Fibroblast of lung (primary cell): ENCODE results near the gene TRIM14. TPM values are rescaled to one million over a fixed set of nuclear protein-coding genes. Genes with fewer than 3 reads are reported as not detected.

Experiments used
- DNase-seq, 2 donors: peaks; one replicate each; pipeline versions ENCODE4 v3.0.0 to v3.0.0-alpha.2; 2010; ENCODE audit warnings: low read depth in 2 of 2
- H2AFZ ChIP-seq: 2 replicates; pipeline ENCODE4 v1.5.1; 2012; ENCODE audit warnings: low read length, control low read depth, inconsistent platforms
- H3K27ac ChIP-seq: 2 replicates; pipeline ENCODE4 v1.5.1; 2011; ENCODE audit warnings: low read length, control low read depth; ENCODE audit not compliant: insufficient read depth
- H3K27me3 ChIP-seq: 2 replicates; pipeline ENCODE4 v1.5.1; 2011; ENCODE audit warnings: mild to moderate bottlenecking, low read length; ENCODE audit not compliant: control insufficient read depth, insufficient read depth
- H3K36me3 ChIP-seq: 2 replicates; pipeline ENCODE4 v1.5.1; 2011; ENCODE audit warnings: low read length; ENCODE audit not compliant: control insufficient read depth, insufficient read depth
- H3K4me1 ChIP-seq: 2 replicates; pipeline ENCODE4 v1.5.1; 2011; ENCODE audit warnings: low read length; ENCODE audit not compliant: control insufficient read depth, insufficient read depth; ENCODE audit errors: extremely low read depth
- H3K4me2 ChIP-seq: 2 replicates; pipeline ENCODE4 v1.5.1; 2011; ENCODE audit warnings: low read length, control low read depth; ENCODE audit not compliant: insufficient read depth; ENCODE audit errors: extremely low read depth
- H3K4me3 ChIP-seq, 4 experiments: fragments of 200-600 bp in 1 of 4; sonication (generic) in 1 of 4; replicated peaks in 1 of 4; 2 replicates each; pipeline ENCODE4 v1.5.1; 2011 to 2016; ENCODE audit warnings: low read length in 4 of 4, low read depth in 3 of 4, mild to moderate bottlenecking in 3 of 4, control low read depth in 2 of 4, inconsistent platforms in 1 of 4, mixed read lengths in 1 of 4; ENCODE audit not compliant: insufficient read depth in 1 of 4; ENCODE audit errors: control extremely low read depth in 1 of 4
- H3K79me2 ChIP-seq: 2 replicates; pipeline ENCODE4 v1.5.1; 2012; ENCODE audit warnings: mild to moderate bottlenecking, low read length, inconsistent platforms; ENCODE audit not compliant: control insufficient read depth, insufficient read depth
- H3K9ac ChIP-seq: 2 replicates; pipeline ENCODE4 v1.5.1; 2011; ENCODE audit warnings: mild to moderate bottlenecking, low read length, control low read depth; ENCODE audit not compliant: insufficient read depth
- H3K9me3 ChIP-seq: 2 replicates; pipeline ENCODE4 v1.5.1; 2012; ENCODE audit warnings: low read depth, low read length; ENCODE audit not compliant: control insufficient read depth, insufficient read depth
- H4K20me1 ChIP-seq: 2 replicates; pipeline ENCODE4 v1.5.1; 2011; ENCODE audit warnings: low read length; ENCODE audit not compliant: control insufficient read depth, insufficient read depth; ENCODE audit errors: extremely low read depth
- CTCF ChIP-seq, 2 donors: IDR thresholded peaks in 1 of 2; conservative IDR thresholded peaks in 1 of 2; 1 replicate in 1 of 2; 2 replicates in 1 of 2; pipeline ENCODE4 v1.5.1; 2011 to 2012; ENCODE audit warnings: low read length in 2 of 2, control low read depth in 1 of 2, inconsistent platforms in 1 of 2, low read depth in 1 of 2, mild to moderate bottlenecking in 1 of 2
- EZH2 ChIP-seq: IDR thresholded peaks from 2 replicates; pipeline ENCODE4 v1.5.1; 2012; ENCODE audit warnings: low read length, control low read depth, mild to moderate bottlenecking; ENCODE audit errors: missing control alignments
- polyA plus RNA-seq, 2 donors: library from polyadenylated mRNA; depleted of rRNA in 1 of 2; stranded (reverse) in 1 of 2; unstranded in 1 of 2; fragments of >200 nt; gene quantifications; 2 replicates each; pipeline ENCODE4 v1.2.1, GENCODE V29; 2011 to 2012; ENCODE audit warnings: missing spikeins in 1 of 2
- total RNA-seq: library from RNA; depleted of rRNA; stranded (reverse); fragments of >200 nt; gene quantifications from 2 replicates; pipeline ENCODE4 v1.2.1, GENCODE V29; 2014

Gene TRIM14
- total and polyA plus RNA-seq, 2 donors (not counting 1 experiment from before 2014, with no cell fraction given) = 7.8 to 8.6 TPM

- DNase-seq = peak in 1 of 2 donors; percentile 53
- Histone ChIP-seq H3K4me3 (no peak overlapping the region), H3K4me1 (peaks cover 12% of the 10 kb centered on the region)
Observed at GRCh38 chr9:98083061-98083501, 35.9 kb downstream of the TRIM14 start.

GRCh38 chr9:98081477-98082219 is 37.4 kb downstream of the TRIM14 start:
- H3K36me3 ChIP-seq = peaks cover 7% of the 10 kb centered on the region
- peak in 1 of 2 donors; percentile 10 for DNase-seq
- no peaks in the 10 kb centered on the region for H3K79me2 ChIP-seq
- no peak overlapping the region for H3K27ac ChIP-seq
- H3K9me3 ChIP-seq = no peaks in the 10 kb centered on the region
- no peak overlapping the region for H3K4me2 ChIP-seq
- no peak overlapping the region for H3K9ac ChIP-seq
- no peaks in the 10 kb centered on the region for H4K20me1 ChIP-seq
- TF ChIP-seq CTCF (conservative IDR thresholded peaks at IDR 0.05 in 1 of 2, IDR thresholded peaks at IDR 0.05 in 1 of 2; ENCODE audit: low read depth in 1 of 2, low read length in 2 of 2) (no peak), EZH2 (no peak)
- H3K4me3 ChIP-seq = no peak overlapping the region
- peaks cover 11% of the 10 kb centered on the region for H3K4me1 ChIP-seq
- no peaks in the 10 kb centered on the region for H3K27me3 ChIP-seq
- H2AFZ ChIP-seq = no peak overlapping the region

More at GRCh38 chr9:98083061-98083501, 35.9 kb downstream of the TRIM14 start:
- Histone ChIP-seq H4K20me1 (no peaks in the 10 kb centered on the region), H3K4me2 (no peak overlapping the region), H3K9ac (no peak overlapping the region), H3K27ac (no peak overlapping the region), H3K9me3 (no peaks in the 10 kb centered on the region), H3K36me3 (peaks cover 7% of the 10 kb centered on the region), H3K79me2 (no peaks in the 10 kb centered on the region), H2AFZ (no peak overlapping the region), H3K27me3 (no peaks in the 10 kb centered on the region)
- TF ChIP-seq EZH2 (no peak), CTCF (conservative IDR thresholded peaks at IDR 0.05 in 1 of 2, IDR thresholded peaks at IDR 0.05 in 1 of 2; ENCODE audit: low read depth in 1 of 2, low read length in 2 of 2) (no peak)

- Histone ChIP-seq H3K27me3 (no peaks in the 10 kb centered on the region), H3K9me3 (no peaks in the 10 kb centered on the region), H4K20me1 (no peaks in the 10 kb centered on the region), H3K79me2 (no peaks in the 10 kb centered on the region), H3K4me2 (no peak overlapping the region), H3K4me1 (peaks cover 11% of the 10 kb centered on the region), H3K4me3 (no peak overlapping the region), H2AFZ (no peak overlapping the region), H3K27ac (peak overlapping the region; percentile 23), H3K36me3 (peaks cover 7% of the 10 kb centered on the region), H3K9ac (no peak overlapping the region)
- TF ChIP-seq EZH2 = no peak
- no peak for TF ChIP-seq CTCF (conservative IDR thresholded peaks at IDR 0.05 in 1 of 2, IDR thresholded peaks at IDR 0.05 in 1 of 2; ENCODE audit: low read depth in 1 of 2, low read length in 2 of 2)
- DNase-seq = no peak
Observed at GRCh38 chr9:98080780-98081179, 38.2 kb downstream of the TRIM14 start.
